GM18499 (cell line): ENCODE data around the gene KCNMB2.

Experiments used
- ATAC-seq: cut with Tn5 transposase; IDR thresholded peaks from one replicate; pipeline ENCODE4 v1.9.1; 2021; ENCODE audit warnings: moderate number of reproducible peaks; ENCODE audit not compliant: insufficient read depth, unreplicated experiment

The KCNMB2 gene

GRCh38 chr3:178562947-178563232 lies 26.7 kb downstream of the KCNMB2 start:
- ATAC-seq: no peak

- ATAC-seq: no peak
Measured at GRCh38 chr3:178567611-178568010, 31.4 kb downstream of the KCNMB2 start.

GRCh38 chr3:178568155-178568731 lies 32.0 kb downstream of the KCNMB2 start:
- no peak for ATAC-seq

GRCh38 chr3:178568911-178569310 lies 32.7 kb downstream of the KCNMB2 start:
- ATAC-seq: no peak

- no peak for ATAC-seq
Measured at GRCh38 chr3:178569826-178570225, 33.6 kb downstream of the KCNMB2 start.

GRCh38 chr3:178583963-178584575 lies 47.8 kb downstream of the KCNMB2 start:
- ATAC-seq: no peak

GRCh38 chr3:178584722-178585380 lies 48.6 kb downstream of the KCNMB2 start:
- ATAC-seq: no peak

GRCh38 chr3:178585454-178585853 lies 49.2 kb downstream of the KCNMB2 start:
- no peak for ATAC-seq

- no peak for ATAC-seq
Measured at GRCh38 chr3:178586076-178586475, 49.8 kb downstream of the KCNMB2 start.

GRCh38 chr3:178588628-178589027 lies 52.4 kb downstream of the KCNMB2 start:
- ATAC-seq: no peak

- no peak for ATAC-seq
Measured at GRCh38 chr3:178593786-178594185, 57.5 kb downstream of the KCNMB2 start.

GRCh38 chr3:178597371-178597770 lies 61.1 kb downstream of the KCNMB2 start:
- no peak for ATAC-seq

GRCh38 chr3:178602856-178603255 lies 66.6 kb downstream of the KCNMB2 start:
- no peak for ATAC-seq

- no peak for ATAC-seq
Measured at GRCh38 chr3:178603735-178604134, 67.5 kb downstream of the KCNMB2 start.

GRCh38 chr3:178618197-178618596 lies 82.0 kb downstream of the KCNMB2 start:
- no peak for ATAC-seq

- ATAC-seq: no peak
Measured at GRCh38 chr3:178618896-178619295, 82.7 kb downstream of the KCNMB2 start.

- no peak for ATAC-seq
Measured at GRCh38 chr3:178623666-178624255, 87.5 kb downstream of the KCNMB2 start.

- no peak for ATAC-seq
Measured at GRCh38 chr3:178624276-178624675, 88.0 kb downstream of the KCNMB2 start.

GRCh38 chr3:178625053-178625600 lies 88.9 kb downstream of the KCNMB2 start:
- ATAC-seq: no peak

- no peak for ATAC-seq
Measured at GRCh38 chr3:178628037-178628436, 91.8 kb downstream of the KCNMB2 start.

GRCh38 chr3:178629430-178630178 lies 93.4 kb downstream of the KCNMB2 start:
- no peak for ATAC-seq
